Hematopoietic multipotent progenitor cell treated with erythropoietin and hydrocortisone succinate and interleukin-3 and kit ligand, for 6 days (in vitro differentiated cells): ENCODE measurements around the gene USP6NL.
"Not testable (repeated sequence)": the region's sequence is repeated elsewhere in the genome, so short reads cannot be mapped to it uniquely, and the experiment has no call there.

Source experiments
- DNase-seq: peaks from one replicate; pipeline ENCODE4 v3.0.0-alpha.2; 2015

USP6NL gene

DNA sequence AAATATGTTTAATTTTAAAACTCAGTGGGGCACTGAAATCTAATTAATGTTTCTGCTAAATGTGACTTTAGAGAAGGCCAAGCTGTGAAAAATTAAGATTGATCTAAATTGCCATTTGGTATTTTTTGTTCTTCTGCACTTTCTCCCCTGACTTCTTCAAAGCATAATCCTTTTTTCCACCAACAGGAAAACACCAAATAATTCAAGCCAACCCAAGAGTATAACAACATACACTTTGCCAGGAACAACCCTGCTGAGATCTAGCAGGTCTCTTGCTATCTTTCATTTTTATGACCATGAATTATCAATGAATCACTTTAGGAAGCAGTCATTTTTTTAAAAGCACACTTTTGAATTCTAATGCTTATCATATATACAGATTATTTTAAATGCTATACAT is 100.1 kb downstream of the USP6NL start:
- no peak for DNase-seq

DNA sequence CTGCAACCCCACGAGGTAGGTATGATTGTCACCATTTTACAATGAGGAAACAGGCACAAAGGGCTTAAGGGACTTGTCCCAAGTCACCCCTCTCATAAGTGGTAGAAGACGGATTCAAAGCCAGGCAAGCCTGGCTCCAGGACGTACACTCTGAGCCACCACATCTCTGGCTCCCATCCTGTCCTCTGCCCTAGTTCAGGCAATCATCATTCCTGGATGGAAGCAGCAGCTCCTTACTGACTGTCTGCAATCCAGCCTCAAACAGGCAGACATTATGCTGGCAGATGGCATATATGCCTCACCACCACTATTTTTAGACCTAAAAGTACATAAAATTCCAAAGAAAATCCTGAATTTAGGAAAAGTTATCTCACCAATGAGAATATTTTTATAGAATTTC is 100.7 kb downstream of the USP6NL start:
- DNase-seq, result no peak

DNA sequence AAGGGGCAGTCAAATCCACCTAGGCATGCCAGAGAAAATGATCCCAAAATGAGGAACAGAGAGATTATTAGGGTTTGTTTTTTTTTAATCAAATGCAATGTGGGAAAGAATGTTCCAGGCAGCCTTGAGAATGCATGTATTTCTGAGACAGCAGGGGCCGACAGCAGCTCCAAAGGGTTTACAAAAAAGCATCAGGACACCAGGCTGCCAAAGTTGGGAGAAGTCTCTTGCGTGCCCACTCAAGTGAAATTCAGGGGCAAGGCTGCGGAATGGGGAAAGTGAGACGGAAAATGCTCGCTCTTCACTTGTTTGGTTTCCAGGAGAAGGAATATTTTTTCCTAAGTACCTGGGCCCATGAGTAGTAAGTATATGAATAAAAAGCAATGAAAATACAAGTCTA is 101.2 kb downstream of the USP6NL start:
- DNase-seq, result no peak

DNA sequence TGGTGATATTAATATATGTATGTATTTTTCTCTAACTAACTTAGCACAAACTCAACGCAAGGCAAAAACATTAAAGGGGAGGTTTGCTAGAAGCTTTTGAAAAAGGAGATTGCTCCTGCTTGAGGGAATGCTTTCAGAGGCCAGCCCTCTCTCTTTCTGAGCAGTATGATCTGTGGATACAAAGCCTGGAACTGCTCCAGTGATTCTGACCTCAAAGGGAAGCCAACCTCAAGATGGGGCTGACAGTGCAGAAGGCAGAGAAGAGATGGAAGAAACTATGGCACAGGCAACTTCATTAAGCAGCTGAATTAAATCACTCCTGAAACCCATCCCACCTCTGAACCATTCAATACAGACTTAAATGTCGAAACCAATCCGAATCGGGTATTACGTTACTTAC is 102.4 kb downstream of the USP6NL start:
- no peak for DNase-seq

DNA sequence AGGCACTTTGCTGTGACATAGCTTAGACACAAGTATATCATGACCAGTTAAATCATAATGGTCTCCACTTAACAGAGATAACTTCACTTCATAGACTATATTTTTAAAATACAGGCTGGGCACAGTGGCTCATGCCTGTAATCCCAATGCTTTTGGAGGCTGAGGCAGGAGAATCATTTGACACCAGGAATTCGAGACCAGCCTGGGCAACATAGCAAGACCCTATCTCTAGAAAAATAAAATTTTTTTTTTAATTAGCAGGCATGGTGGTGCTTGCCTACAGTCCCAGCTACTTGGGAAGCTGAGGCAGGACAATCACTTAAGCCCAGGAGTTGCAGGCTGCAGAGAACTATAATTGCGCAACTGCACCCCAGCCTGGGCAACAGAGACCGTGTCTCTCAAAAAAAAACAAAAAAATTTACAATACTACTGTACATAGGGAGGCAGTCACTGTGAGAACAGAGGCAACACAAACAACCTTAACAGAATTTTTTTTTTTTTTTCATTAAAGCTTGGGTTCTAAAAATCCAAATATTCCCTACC is 105.1 kb downstream of the USP6NL start:
- DNase-seq, result no peak

DNA sequence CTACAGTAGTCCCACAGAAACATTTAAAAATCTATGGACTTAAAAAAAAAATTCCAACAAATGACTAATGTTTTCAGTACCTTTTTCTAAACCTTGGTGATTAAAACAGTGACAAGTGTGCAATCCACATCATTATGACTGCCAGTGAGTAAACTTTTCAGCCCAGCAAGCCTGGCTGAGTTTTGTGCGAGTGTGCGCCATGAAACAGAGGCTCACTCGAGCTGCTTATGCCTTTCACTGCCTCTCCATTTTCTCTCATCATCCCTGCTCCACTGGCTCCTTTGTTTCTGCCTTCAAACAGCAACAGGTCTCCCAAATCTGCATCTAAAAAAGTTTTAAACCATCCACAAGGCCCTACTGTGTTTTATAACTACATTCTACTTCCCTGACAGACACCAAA is 105.8 kb downstream of the USP6NL start:
- DNase-seq, result no peak

DNA sequence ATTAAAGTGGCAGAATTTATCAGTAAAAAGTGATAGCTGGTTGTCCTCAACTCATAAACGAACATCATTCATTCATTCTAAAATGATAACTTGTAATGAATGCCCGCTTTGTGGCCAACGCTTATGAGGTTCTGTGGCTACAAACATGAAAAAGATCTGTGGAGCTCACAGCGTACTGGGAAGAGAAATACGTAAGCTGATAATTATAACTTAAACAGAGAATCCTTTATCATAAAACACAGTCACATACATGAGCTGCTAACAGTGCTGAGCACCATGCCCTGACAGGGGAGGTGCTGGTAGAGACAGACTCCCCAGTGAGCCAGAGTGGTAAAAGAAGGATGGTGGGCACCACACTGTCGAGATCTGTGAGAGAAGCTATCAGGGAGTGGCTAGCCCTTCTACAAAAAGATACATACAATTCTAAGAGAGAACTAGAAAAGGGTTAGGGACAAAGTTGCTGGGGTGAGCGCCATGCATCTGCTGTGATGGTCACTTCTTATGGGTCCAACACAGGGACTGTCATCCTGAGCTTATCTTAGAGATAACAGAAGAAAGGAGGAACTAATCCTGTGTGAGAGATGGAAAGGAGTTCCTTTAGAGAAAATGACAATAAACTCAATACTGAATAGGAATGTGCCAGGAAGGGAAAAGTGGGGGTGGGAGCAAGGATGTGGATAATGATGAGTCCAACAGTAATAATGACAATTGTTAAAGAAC is 106.7 kb downstream of the USP6NL start:
- DNase-seq, result no peak

DNA sequence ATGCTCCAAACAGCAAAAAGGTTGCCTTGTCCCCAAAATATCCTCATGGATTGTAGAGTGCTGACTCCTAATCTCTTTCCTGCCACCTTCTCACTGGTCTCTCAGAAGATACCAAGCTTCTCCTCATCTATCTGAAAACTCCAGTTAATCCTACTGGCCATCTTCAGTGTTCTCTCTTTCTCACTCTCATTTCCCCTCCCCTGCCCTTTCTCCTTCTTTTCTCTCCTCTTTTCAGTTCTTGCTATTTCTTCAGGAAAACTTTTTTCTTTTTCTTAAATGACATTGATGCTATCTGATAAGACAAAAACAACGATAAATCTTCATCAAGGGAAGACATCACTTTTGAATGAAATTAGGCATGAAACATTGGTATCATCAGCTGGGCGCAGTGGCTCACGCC is 109.8 kb downstream of the USP6NL start:
- DNase-seq, result no peak

DNA sequence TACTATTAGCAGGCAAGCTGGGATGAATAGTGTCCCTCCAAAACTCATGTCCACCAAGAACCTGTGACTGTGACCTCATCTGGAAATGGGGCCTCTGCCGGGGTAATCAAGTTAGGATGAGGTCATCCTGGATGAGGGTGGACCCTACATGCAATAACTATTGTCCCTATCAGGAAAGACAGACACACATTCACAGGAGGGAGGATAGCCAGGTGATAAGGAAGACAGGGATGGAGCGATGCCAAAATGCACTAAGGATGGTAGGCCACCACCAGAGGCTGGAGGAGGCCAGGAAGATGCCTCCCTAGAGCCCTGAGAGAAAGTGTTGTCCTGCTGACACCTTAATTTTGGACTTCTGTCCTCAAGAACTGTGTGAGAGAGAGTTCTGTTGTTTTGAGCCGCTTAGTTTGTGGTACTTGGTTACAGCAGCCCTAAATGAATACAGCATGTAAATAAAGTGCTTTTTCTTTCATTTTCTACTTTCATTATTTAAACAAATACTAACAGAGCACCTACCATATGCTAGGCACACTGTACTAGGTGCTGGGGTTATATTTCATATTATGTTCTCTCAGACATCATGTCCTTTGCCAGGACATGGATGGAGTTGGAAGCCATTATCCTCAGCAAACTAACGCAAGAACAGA is 111.9 kb downstream of the USP6NL start:
- DNase-seq, result peak; percentile 90

DNA sequence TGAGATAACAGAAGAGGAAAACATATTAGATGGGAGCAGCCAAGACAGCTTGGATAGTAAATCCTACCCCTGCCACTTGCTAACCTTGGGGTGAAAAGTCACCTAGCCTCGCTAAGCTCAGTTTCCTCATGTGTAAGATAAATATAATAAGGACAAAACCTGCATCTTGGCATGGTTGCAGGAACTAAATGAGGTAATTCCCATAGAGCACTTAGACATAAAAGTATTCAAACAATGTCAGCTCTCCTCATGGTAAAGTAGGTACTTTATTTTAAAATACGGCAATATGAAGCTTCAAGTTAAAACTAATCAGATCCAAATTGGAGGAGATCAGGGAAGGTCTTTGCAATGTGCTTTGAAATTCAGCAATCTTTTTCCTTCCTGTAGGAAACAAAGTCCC is 113.1 kb downstream of the USP6NL start:
- no peak for DNase-seq

DNA sequence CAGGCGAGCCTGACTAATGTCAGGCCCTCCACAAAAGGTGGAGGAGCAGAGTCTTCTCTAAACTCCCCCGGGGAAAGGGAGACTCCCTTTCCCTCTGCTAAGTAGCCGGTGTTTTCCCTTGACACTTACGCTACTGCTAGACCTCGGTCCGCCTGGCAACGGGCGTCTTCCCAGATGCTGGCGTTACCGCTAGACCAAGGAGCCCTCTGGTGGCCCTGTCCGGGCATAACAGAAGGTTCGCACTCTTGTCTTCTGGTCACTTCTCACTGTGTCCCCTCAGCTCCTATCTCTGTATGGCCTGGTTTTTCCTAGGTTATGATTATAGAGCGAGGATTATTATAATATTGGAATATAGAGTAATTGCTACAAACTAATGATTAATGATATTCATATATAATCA is 116.5 kb downstream of the USP6NL start:
- DNase-seq, result not testable (repeated sequence)

DNA sequence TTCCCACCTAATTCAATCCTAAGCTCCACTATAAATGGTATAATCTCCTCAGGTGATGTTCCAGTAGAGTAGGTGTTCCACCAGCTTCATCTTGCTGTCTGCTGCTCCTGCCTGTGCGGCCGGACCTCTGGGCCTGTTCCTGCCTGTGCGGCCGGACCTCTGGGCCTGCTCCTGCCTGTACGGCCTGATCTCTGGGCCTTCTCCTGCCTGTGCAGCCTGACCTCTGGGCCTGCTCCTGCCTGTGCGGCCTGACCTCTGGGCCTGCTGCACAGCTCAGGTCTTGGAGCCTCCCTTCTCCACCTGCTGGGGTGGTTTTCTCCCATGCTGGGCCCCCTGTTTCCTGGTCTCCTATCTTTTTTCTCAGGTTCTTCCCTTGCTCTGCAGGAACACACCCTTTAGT is 117.8 kb downstream of the USP6NL start:
- DNase-seq, result no peak

DNA sequence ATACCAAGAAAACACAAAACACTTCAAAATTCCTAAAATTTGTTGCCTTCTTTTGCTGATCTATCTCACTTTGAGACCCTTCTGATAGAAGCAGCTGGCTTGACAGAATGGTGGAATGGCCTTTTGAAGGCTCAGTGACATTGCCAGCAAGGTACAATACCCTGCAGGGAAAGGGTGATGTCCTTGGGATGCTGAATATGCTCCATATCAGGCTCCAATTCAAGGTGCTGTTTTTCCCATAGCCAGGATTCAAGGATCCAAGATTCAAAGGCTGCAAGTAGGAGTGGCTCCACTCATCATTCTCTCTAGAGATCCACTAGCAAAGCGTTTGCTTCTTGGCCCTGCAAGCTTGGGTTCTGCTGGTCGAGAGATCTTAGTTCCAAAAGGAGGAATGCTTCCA is 120.4 kb downstream of the USP6NL start:
- no peak for DNase-seq

DNA sequence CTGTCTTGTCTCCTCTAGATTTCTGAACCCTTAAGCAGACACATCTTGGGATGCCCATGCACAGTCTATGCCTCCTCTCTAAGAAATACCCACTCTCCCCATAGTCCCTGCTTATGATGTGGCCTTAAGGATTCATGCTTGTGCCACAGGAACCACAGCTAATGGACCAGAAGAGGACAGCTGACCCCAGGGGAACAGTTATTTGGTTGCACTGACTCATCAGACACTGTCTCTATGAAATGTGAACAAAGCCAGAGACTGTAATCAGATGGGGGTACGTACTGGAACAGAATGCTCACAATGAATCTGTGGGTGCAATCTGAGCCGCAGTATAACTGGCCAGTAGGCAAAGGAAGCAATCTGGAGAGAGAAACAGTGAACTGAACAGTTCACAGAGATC is 121.9 kb downstream of the USP6NL start:
- no peak for DNase-seq

DNA sequence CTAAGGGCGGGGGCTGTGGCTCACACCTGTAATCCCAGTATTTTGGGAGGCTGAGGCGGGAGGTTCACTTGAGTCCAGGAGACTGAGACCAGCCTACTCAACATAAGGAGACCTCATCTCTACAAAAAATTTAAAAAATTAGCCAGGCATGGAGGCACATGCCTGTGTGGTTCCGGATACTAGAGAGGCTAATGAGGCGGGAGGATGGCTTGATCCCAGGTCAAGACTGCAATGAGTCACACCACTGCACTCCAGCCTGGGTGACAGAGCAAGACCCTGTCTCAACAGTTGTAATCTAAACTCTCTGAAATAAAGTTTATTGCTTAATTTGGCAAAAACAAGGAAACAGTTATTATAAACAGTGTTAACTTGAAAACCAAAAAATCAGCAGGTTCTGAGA is 123.3 kb downstream of the USP6NL start:
- no peak for DNase-seq

DNA sequence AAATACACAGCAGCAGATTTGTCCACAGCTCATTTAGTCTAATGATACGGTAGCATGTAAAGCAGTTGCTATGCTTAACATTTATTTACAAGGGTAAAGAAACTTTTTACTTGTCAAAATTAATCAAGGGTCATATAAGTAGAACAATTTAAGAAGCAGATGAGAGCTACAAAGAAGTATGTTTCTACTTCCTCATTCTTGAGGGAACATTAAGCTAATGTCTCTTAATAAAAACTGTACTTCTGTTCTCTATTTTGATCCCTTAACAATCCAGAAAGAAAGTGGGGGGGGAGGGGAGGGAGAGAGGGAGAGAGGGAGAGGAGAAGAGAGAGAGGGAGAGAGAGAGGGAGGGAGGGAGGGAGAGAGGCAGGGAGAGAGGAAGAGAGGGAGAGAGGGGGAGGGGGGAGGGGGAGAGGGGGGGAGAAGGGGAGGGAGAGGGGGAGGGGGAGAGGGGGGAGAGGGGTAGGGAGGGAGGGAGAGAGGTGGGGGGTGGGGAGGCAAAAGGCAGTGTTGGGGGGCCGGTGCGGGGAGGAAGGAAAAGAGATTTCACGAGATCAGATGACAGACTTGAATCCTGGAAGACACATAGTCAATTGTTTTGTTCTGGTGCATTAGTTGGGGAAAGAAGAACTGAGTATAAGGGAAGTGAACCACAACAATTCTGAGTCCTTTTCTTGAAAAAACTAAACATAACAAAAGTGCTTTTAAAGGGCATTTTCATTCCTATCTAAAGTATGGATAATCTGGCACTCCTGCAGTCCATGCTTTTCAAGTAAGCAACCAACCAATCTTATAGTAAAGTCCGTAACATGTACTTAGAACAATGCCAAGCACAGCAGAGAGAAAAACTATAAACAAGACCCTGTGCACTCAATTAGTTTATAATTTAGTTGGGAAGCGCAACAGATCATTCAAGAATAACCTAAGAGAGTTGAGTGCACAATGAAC is 128.0 kb downstream of the USP6NL start:
- DNase-seq, result peak; percentile 13

DNA sequence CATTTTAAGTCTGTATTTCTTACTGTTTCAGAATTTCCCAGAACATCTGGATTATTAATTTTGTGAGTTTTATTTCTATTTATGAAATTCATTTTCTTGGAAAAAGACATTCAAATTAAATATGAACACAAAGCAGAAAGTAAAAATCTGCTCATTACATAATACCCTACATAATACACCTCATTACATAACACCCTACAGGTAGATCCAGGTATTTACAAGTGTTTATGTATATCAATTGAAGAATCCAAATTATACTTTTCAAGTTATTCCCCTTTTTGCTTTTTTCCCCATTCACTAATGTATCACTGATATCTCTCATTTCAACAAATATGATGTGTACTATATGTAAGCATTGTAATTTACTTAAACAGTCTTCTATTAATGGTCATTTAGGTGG is 129.1 kb downstream of the USP6NL start:
- DNase-seq, result no peak

DNA sequence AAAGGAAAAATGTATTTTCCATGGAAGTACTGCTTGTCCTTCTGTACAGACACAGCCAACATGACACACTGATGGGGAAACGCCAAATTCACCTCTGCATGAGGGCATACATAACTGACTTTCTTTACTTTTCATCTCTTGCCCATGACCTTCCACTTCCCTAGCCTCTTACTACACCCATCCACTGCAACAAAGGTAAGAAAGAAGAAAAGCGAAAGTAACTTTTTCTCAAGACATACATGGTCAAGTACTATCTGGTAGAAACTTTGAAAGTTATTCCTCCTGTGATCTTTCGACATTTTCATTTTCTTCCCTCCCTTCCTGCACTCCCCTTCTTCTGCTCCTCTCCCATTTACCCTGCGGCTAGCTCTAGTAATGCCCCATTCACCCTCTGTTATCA is 130.8 kb downstream of the USP6NL start:
- DNase-seq, result no peak

DNA sequence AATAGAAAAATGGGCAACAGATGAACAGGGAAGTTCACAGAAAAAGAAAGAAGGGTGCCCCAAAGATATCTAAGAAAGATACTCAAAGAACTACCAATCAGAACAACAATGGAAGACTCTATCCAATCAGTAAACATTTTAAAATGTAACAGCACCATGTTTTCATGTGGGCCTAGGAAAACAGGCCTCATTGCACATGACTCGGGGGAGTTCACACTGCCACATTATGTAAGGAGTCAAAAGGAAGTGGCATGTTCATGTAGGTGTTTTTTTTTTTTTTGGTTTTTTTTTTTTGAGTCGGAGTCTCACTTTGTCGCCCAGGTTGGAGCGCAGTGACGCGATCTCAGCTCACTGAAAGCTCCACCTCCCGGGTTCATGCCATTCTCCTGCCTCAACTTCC is 132.2 kb downstream of the USP6NL start:
- DNase-seq, result no peak

DNA sequence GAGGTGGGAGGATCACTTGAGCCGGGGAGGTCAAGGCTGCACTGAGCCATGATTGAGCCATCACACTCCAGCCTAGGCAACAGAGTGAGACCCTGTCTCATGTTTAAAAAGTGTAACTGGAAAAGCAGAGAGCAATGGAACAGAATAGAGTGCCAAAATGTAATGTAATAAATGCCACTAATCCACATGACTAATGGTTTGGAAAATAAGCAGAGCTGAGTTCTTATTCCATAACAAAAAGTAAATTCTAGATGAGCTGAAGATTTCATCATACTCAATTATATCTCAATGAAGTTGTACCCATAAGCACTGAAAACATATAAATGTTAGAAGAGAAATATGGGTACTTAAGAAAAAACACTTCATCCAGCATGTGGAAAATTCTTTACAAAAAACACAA is 132.6 kb downstream of the USP6NL start:
- no peak for DNase-seq

DNA sequence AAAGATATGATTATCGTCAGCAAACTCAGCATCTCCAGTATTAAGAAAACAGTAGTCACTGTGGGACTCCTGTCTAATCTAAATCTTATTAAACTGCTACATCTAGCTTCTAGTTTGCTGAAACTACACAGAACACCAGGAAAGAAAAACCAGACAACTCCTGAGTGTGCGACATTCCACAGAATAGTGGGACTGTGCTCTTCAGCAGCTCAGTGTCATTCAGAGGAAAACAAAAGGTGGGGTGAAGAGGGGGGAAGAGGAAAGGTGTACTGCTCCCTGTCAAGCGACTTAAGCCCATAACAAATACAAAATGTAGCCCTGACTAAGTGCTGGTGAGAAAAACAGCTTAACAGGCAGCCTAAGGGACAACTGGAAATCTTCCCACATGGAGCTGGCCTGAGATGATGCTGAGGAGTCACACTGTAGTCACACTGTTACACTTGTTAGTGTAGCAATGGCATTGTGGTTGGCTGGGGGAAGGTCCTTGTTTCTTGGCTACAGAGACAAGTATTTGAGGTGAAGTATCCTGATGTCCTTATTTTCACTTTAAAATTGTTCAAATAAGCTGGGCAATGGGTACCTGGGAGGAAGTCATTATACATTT is 135.5 kb downstream of the USP6NL start:
- no peak for DNase-seq

DNA sequence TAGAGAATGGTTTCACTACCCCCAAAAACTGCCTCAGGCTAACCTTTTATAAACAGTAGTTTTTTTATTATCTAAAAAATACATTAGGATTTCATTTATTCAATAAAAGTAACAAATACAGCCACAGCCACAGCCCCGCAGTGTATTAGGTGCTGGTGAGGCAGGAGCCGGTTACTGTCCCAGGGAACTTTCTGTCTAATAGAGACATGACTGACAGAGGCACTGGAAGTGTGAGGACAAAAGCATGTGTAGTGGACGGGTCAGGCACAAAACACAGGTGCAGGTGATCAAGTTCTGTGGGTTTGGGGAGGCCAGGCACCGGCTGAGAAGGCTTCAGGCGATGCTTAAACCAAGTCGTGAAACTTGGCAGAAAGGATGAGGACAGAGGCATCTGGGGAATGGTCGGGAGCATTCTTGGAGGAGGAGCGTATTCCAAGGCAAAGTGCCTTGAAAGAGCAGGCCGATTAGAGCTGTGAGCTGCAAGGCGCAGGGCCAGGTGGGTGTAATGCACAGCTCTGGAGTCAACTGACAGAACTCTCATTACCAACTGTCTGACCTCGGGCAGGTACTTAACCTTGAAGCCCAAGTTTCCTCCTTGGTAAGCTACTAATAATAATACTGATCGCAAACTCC is 138.2 kb downstream of the USP6NL start:
- DNase-seq, result no peak
